ENCODE measurements around the gene CIART.

CIART gene

DNA sequence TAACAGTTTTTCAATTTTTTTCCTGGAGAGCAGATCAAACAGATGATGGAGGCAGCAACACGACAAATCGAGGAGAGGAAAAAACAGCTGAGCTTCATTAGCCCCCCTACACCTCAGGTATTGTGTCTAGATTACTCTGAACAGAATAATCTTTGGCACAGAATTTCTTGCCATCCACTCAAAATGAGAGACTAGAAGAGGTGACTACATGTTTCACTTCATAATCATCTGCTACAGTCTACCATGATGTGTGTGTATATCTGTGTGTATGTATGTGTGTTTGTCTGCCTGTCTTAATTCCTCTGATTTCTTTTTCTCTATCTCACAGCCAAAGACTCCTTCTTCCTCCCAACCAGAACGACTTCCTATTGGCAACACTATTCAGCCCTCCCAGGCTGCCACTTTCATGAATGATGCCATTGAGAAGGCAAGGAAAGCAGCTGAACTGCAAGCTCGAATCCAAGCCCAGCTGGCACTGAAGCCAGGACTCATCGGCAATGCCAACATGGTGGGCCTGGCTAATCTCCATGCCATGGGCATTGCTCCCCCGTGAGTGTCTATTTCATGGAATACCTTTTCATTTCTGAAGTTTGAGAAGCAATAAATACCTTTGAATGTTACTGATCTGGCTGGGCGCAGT, 50.4 kb downstream of the CIART start:
- no peaks in the 10 kb centered on the region for H4K20me1 ChIP-seq (ENCODE audit: insufficient read depth, low read length)
- no peaks in the 10 kb centered on the region for H3K27me3 ChIP-seq (replicated peaks; ENCODE audit: insufficient read depth, low read length)
- no peaks in the 10 kb centered on the region for H3K4me1 ChIP-seq (ENCODE audit: low read length)
- no peak overlapping the region for H2AFZ ChIP-seq (ENCODE audit: low read length)
- no peak overlapping the region for H3K4me2 ChIP-seq (ENCODE audit: low read depth, low read length)
- peaks cover 41% of the 10 kb centered on the region for H3K36me3 ChIP-seq (replicated peaks; ENCODE audit: insufficient read depth, low read length)
- no peaks in the 10 kb centered on the region for H3F3A ChIP-seq (ENCODE audit: insufficient read depth, low read length)
- no peak overlapping the region for H3K4me3 ChIP-seq (ENCODE audit: low read length)
- no peaks in the 10 kb centered on the region for H3K9me2 ChIP-seq (replicated peaks; ENCODE audit: insufficient read depth, low read length)
- no peaks in the 10 kb centered on the region for H3K9me3 ChIP-seq (replicated peaks; ENCODE audit: insufficient read depth, low read length)
- no peak overlapping the region for H3K27ac ChIP-seq (ENCODE audit: low read length)
- TF ChIP-seq EZH2phosphoT487 (IDR thresholded peaks at IDR 0.05; ENCODE audit: low read length) (no peak), EZH2 (optimal IDR thresholded peaks at IDR 0.05; ENCODE audit: low read depth, low read length) (no peak)
- TF ChIP-seq, protein P1, sequence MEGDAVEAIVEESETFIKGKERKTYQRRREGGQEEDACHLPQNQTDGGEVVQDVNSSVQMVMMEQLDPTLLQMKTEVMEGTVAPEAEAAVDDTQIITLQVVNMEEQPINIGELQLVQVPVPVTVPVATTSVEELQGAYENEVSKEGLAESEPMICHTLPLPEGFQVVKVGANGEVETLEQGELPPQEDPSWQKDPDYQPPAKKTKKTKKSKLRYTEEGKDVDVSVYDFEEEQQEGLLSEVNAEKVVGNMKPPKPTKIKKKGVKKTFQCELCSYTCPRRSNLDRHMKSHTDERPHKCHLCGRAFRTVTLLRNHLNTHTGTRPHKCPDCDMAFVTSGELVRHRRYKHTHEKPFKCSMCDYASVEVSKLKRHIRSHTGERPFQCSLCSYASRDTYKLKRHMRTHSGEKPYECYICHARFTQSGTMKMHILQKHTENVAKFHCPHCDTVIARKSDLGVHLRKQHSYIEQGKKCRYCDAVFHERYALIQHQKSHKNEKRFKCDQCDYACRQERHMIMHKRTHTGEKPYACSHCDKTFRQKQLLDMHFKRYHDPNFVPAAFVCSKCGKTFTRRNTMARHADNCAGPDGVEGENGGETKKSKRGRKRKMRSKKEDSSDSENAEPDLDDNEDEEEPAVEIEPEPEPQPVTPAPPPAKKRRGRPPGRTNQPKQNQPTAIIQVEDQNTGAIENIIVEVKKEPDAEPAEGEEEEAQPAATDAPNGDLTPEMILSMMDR (IDR thresholded peaks at IDR 0.05; ENCODE audit: low read length), result no peak
- no peak for DNase-seq
- peaks cover 28% of the 10 kb centered on the region for H3K79me2 ChIP-seq (ENCODE audit: low read length)
- H3K9ac ChIP-seq (ENCODE audit: low read length), result no peak overlapping the region

All from MM.1S (cell line).